Rectal smooth muscle tissue (tissue), 1 donor: ENCODE measurements around the gene FAM222B.
"Not testable (repeated sequence)": the region's sequence is repeated elsewhere in the genome, so short reads cannot be mapped to it uniquely, and the experiment has no call there.

Experiments used
- H3K27ac ChIP-seq: one replicate; pipeline ENCODE4 v1.7.0; 2013; ENCODE audit warnings: low read depth, low read length, inconsistent platforms
- H3K27me3 ChIP-seq: one replicate; pipeline ENCODE4 v1.7.0; 2013; ENCODE audit warnings: low read length; ENCODE audit not compliant: control insufficient read depth, insufficient read depth
- H3K36me3 ChIP-seq: one replicate; pipeline ENCODE4 v1.7.0; 2013; ENCODE audit warnings: low read length; ENCODE audit not compliant: control insufficient read depth, insufficient read depth
- H3K4me1 ChIP-seq: one replicate; pipeline ENCODE4 v1.7.0; 2013; ENCODE audit warnings: low read length; ENCODE audit not compliant: control insufficient read depth, insufficient read depth
- H3K4me3 ChIP-seq: one replicate; pipeline ENCODE4 v1.7.0; 2013; ENCODE audit warnings: low read length
- H3K9ac ChIP-seq: one replicate; pipeline ENCODE4 v1.7.0; 2013; ENCODE audit warnings: low read length

The FAM222B gene

GRCh38 chr17:28744104-28744971, 98.3 kb downstream of the FAM222B start:
- peak overlapping the region; percentile 16 for H3K27ac ChIP-seq
- peaks cover 13% of the 10 kb centered on the region for H3K4me1 ChIP-seq
- H3K36me3 ChIP-seq, result peaks cover 19% of the 10 kb centered on the region
- no peaks in the 10 kb centered on the region for H3K27me3 ChIP-seq
- peak overlapping the region; percentile 54 for H3K9ac ChIP-seq
- H3K4me3 ChIP-seq, result peak overlapping the region; percentile 84

DNA sequence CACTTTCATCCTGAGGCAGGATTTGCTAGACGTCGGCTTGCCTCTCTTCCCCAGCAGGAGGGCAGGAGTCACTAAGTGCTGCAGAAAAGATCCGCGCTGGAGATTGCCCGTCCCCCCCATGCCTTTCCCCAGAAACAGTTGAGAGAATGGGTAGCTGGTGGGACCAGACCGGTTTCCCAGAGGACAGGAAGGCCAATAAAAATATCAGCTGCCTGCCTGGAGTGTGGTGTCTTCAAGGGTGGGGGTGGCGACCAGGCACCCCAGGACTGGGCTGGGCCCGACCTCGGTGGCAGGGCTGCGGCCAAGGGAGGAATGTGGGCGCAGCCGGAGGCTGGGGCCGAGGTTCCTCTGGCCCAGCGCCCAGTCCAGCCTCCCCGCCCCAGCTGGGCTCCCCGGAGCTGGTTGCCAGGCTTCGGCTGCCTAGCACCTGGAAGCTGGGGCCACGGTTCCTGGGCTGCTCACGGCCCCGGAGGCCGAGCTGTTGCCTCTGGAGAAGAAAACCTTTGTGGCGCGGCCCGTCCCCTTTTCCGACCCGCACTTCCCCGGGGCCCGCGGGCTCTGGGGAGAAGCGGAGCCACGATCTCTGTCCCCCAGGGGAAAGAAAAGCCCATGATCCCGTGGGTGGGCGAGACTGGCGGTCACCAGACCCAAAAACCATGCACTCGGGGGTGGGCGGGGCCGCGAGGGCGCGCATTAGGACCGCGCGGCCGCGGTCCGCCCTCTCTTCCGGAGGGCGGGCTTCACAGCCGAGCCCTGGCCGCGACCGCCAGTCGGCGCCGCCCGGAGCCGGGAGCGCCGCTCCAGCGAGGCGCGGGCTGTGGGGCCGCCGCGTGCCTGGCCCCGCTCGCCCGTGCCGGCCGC, 99.1 kb downstream of the FAM222B start, which contains the start of gene TRAF4:
Gene TRAF4, plus strand, starts transcription at position 769 of the 861 bp plus-strand sequence. CDS start 102 bp downstream, outside the sequence.
- Histone ChIP-seq H3K4me1 (peaks cover 13% of the 10 kb centered on the region), H3K27me3 (no peaks in the 10 kb centered on the region), H3K4me3 (peak within 1 kb of the TSS; percentile 84), H3K9ac (peak within 1 kb of the TSS; percentile 54), H3K36me3 (peaks cover 12% of the 10 kb centered on the region), H3K27ac (peak within 1 kb of the TSS; percentile 69)

- no peak overlapping the region for H3K4me3 ChIP-seq
- H3K27ac ChIP-seq, result no peak overlapping the region
- no peak overlapping the region for H3K9ac ChIP-seq
- no peaks in the 10 kb centered on the region for H3K27me3 ChIP-seq
- H3K36me3 ChIP-seq, result no peaks in the 10 kb centered on the region
- peaks cover 13% of the 10 kb centered on the region for H3K4me1 ChIP-seq
Observed at GRCh38 chr17:28741358-28742349, 100.9 kb downstream of the FAM222B start.

DNA sequence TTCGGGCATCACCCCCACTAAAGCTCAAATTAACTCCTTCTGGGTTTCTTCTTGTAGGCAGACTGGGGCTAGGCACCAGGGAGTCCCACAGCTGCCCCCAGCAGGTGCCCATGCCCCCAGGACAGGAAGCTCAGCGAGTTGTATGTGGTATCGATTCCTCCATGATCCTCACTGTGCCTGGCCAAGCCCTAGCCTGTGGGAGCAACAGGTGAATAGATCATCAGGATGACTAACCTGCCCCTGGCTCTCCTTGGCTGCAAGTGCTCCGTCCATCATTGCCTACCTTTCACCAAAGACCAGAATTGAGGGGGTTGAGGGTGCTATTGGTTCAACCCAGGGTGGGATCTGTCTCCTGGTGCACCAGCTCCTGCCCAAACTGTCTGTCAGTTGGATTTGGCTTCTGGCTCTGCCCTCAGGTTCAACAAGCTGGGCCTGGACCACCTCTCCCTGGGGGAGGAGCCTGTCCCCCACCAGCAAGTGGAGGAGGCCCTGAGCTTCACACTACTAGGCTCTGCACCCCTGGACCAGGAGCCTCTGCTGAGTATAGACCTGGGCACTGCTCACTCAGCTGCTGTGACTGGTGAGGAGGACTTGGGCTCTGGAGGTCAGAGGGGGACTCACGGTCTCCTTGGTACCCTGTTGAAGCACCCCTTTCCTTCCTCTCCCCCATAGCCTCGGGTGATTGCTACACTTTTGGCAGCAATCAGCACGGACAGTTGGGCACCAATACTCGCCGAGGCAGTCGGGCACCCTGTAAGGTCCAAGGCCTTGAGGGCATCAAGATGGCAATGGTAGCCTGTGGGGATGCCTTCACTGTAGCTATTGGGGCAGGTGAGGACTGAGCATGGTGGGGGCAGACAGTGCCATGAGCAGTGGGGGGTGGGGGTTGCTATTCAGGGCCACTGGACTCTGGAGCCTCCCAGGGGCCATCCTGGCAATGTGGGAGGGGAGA, 101.9 kb downstream of the FAM222B start:
- no peaks in the 10 kb centered on the region for H3K27me3 ChIP-seq
- no peak overlapping the region for H3K9ac ChIP-seq
- H3K4me3 ChIP-seq, result no peak overlapping the region
- H3K36me3 ChIP-seq, result no peaks in the 10 kb centered on the region
- peaks cover 13% of the 10 kb centered on the region for H3K4me1 ChIP-seq
- no peak overlapping the region for H3K27ac ChIP-seq

GRCh38 chr17:28738680-28739384, 103.8 kb downstream of the FAM222B start:
- H3K4me3 ChIP-seq, result no peak overlapping the region
- H3K4me1 ChIP-seq, result peaks cover 6% of the 10 kb centered on the region
- no peak overlapping the region for H3K27ac ChIP-seq
- H3K27me3 ChIP-seq, result no peaks in the 10 kb centered on the region
- no peak overlapping the region for H3K9ac ChIP-seq
- H3K36me3 ChIP-seq, result no peaks in the 10 kb centered on the region

DNA sequence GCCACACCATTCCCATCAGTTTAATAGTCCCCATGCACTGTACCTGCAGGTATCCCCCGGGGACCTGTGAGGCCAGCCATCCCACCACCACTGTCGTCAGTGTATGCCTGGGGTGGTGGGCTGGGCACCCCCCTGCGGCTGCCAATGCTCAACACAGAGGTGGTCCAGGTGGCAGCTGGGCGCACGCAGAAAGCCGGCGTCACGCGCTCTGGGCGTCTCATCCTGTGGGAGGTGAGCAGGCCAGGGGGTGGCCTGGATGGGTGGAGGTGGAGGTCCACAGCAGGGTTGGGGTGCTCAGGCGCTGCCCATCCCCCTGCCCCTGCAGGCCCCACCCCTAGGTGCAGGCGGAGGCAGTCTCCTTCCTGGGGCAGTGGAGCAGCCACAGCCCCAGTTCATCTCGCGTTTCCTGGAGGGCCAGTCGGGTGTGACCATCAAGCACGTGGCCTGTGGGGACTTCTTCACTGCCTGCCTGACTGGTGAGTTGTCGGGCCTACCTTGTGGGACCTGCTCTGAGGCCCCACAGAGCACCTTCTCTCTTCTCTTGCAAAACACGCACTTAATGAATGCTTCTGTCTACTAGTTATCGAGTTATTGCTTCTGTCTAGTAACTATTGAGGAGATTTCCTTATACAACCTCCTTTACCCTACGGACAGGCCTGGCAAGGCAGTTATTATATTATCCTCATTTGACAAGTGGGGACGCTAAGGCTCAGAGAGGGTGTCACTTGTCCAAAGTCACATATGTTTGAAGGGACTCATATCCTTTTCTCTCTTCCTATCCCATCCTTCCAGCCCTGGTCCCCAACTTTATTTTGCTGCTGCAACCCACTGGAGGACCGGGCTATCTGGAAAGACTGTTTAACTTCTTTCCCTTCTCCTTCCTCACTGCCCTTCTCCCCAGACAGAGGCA, 104.6 kb downstream of the FAM222B start:
- no peak overlapping the region for H3K4me3 ChIP-seq
- H3K36me3 ChIP-seq, result no peaks in the 10 kb centered on the region
- H3K27ac ChIP-seq, result no peak overlapping the region
- H3K27me3 ChIP-seq, result no peaks in the 10 kb centered on the region
- H3K4me1 ChIP-seq, result peaks cover under 1% of the 10 kb centered on the region
- H3K9ac ChIP-seq, result no peak overlapping the region

- no peaks in the 10 kb centered on the region for H3K4me1 ChIP-seq
- H3K27me3 ChIP-seq, result no peaks in the 10 kb centered on the region
- no peaks in the 10 kb centered on the region for H3K36me3 ChIP-seq
- H3K27ac ChIP-seq, result no peak overlapping the region
- H3K4me3 ChIP-seq, result no peak overlapping the region
- H3K9ac ChIP-seq, result no peak overlapping the region
Observed at GRCh38 chr17:28737316-28737715, 105.3 kb downstream of the FAM222B start.

- not testable (repeated sequence) for H3K27ac ChIP-seq, H3K36me3 ChIP-seq, H3K4me1 ChIP-seq, H3K9ac ChIP-seq, H3K27me3 ChIP-seq, H3K4me3 ChIP-seq
Observed at GRCh38 chr17:28735913-28736769, 106.4 kb downstream of the FAM222B start.

DNA sequence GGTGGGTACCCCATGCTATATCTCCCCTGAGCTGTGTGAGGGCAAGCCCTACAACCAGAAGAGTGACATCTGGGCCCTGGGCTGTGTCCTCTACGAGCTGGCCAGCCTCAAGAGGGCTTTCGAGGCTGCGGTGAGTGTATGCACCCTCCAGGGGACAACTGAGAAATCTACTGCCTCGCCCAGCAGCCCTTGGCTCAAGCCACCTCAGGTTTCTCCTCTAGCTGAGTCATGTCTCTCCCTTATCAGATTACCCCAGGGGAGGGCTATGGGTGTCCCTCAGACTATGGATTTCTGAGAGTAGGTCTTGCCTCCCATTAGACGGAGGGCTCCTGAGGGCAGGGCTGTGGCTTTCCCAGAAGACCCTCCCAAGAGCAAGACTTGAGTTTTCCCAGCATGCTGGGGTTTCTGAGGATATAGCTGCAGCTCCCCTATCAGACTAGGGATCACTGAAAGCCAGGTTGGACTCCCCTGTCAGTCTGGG, 107.3 kb downstream of the FAM222B start:
- no peak overlapping the region for H3K4me3 ChIP-seq
- no peak overlapping the region for H3K27ac ChIP-seq
- H3K36me3 ChIP-seq, result no peaks in the 10 kb centered on the region
- H3K27me3 ChIP-seq, result no peaks in the 10 kb centered on the region
- no peak overlapping the region for H3K9ac ChIP-seq
- H3K4me1 ChIP-seq, result no peaks in the 10 kb centered on the region
